Middle frontal gyrus (tissue), 1 donor: ENCODE data around the gene TVP23A.

ENCODE experiments used
- DNase-seq: peaks from one replicate; pipeline ENCODE4 v3.0.0-alpha.2; 2015; ENCODE audit warnings: low spot score; ENCODE audit errors: extremely low spot score

Gene TVP23A

GRCh38 chr16:10817963-10818941, at the start of gene TVP23A:
Gene TVP23A (minus strand): TSS chr16:10818794. CDS start chr16:10818493, 301 bp downstream.
- no peak for DNase-seq

GRCh38 chr16:10868104-10868595, 49.6 kb upstream of the TVP23A start:
- no peak for DNase-seq

- DNase-seq = no peak
Observed at GRCh38 chr16:10867199-10867598, 48.6 kb upstream of the TVP23A start.

GRCh38 chr16:10865991-10866966, 47.7 kb upstream of the TVP23A start:
- DNase-seq = no peak

GRCh38 chr16:10862438-10862837, 43.8 kb upstream of the TVP23A start:
- DNase-seq = no peak

- DNase-seq = no peak
Observed at GRCh38 chr16:10859658-10860057, 41.1 kb upstream of the TVP23A start.

GRCh38 chr16:10859020-10859419, 40.4 kb upstream of the TVP23A start:
- DNase-seq = no peak

GRCh38 chr16:10858203-10858602, 39.6 kb upstream of the TVP23A start:
- no peak for DNase-seq

- DNase-seq = no peak
Observed at GRCh38 chr16:10856042-10856441, 37.4 kb upstream of the TVP23A start.

- DNase-seq = no peak
Observed at GRCh38 chr16:10852948-10853347, 34.4 kb upstream of the TVP23A start.

GRCh38 chr16:10852286-10852685, 33.7 kb upstream of the TVP23A start:
- no peak for DNase-seq

GRCh38 chr16:10851512-10851911, 32.9 kb upstream of the TVP23A start:
- DNase-seq = no peak

GRCh38 chr16:10850478-10850850, 31.9 kb upstream of the TVP23A start:
- DNase-seq = no peak

GRCh38 chr16:10849736-10850477, 31.3 kb upstream of the TVP23A start:
- DNase-seq = no peak

- DNase-seq = no peak
Observed at GRCh38 chr16:10847176-10847575, 28.6 kb upstream of the TVP23A start.

GRCh38 chr16:10846213-10846998, 27.8 kb upstream of the TVP23A start:
- DNase-seq = no peak

GRCh38 chr16:10840703-10841102, 22.1 kb upstream of the TVP23A start:
- no peak for DNase-seq

- no peak for DNase-seq
Observed at GRCh38 chr16:10839279-10839666, 20.7 kb upstream of the TVP23A start.

GRCh38 chr16:10838621-10839278, 20.2 kb upstream of the TVP23A start:
- DNase-seq = no peak
